HCT116 (cell line): ENCODE results near the gene E2F6. TPM values are rescaled to one million over a fixed set of nuclear protein-coding genes. Genes with fewer than 3 reads are reported as not detected.

Experiments
- ATAC-seq: fragments of 200-7000 bp; cut with Tn5 transposase; 2 replicates; pipeline ENCODE4 v1.9.1; 2020; ENCODE audit warnings: mild to moderate bottlenecking, moderate library complexity
- BruUV-seq: library from RNA; stranded (reverse); fragments of 400-500 nt; replicated peaks from 2 replicates; lab custom pipeline; 2021; lab: Mats Ljungman, UMichigan
- CTCF ChIA-PET: fragments of 300-600 bp; sonication (Branson Sonifier 250); formaldehyde crosslinking; loops from one replicate; lab custom pipeline; 2021; ENCODE audit warnings: antibody characterized with exemption; lab: Charles Lee
- POLR2A ChIA-PET: fragments of 300-600, 350-600 bp; sonication (Branson Sonifier 250); formaldehyde crosslinking; loops from one replicate; lab custom pipeline; 2021; ENCODE audit warnings: antibody characterized with exemption; lab: Charles Lee
- RAD21 ChIA-PET, 2 experiments: fragments of 300-600 bp; sonication (Branson Sonifier 250); formaldehyde crosslinking; loops; one replicate each; lab custom pipeline; 2023; ENCODE audit warnings: low total read pairs in 2 of 2; ENCODE audit not compliant: uncharacterized antibody in 2 of 2, unreplicated experiment in 2 of 2, low non-redundant PET in 1 of 2; lab: Charles Lee
- DNase-seq: peaks from one replicate; pipeline ENCODE4 v3.0.0-alpha.2; 2010; ENCODE audit warnings: low read depth, low spot score
- H2AFZ ChIP-seq: fragments of 200-600 bp; shearing (Covaris generic), sonication (generic); 2 replicates; pipeline ENCODE4 v1.6.1; 2017; ENCODE audit warnings: low read depth, mixed run types, mixed read lengths, antibody characterized with exemption, low read length; ENCODE audit not compliant: poor library complexity, severe bottlenecking
- H3K27ac ChIP-seq: 2 replicates; pipeline ENCODE4 v1.5.1; 2012; ENCODE audit warnings: low read depth, low read length
- H3K27me3 ChIP-seq: fragments of 200-600 bp; sonication (generic); 2 replicates; pipeline ENCODE4 v1.6.1; 2016; ENCODE audit warnings: mixed run types, low read length, mixed read lengths; ENCODE audit not compliant: insufficient read depth
- H3K36me3 ChIP-seq, 2 experiments: fragments of 200-500 bp in 1 of 2; fragments of 200-600 bp in 1 of 2; sonication (Bioruptor generic) in 1 of 2; sonication (generic) in 1 of 2; 2 replicates each; pipeline versions ENCODE4 v1.5.1 to v1.6.1; 2014 to 2016; ENCODE audit warnings: low read length in 2 of 2, inconsistent platforms in 1 of 2, mixed read lengths in 1 of 2, mixed run types in 1 of 2; ENCODE audit not compliant: insufficient read depth in 2 of 2, control insufficient read depth in 1 of 2
- H3K4me1 ChIP-seq, 2 experiments: fragments of 200-600 bp in 1 of 2; sonication (generic) in 1 of 2; 2 replicates each; pipeline versions ENCODE4 v1.5.1 to v1.6.1; 2012 to 2017; ENCODE audit warnings: low read length in 2 of 2, inconsistent platforms in 1 of 2, mild to moderate bottlenecking in 1 of 2, mixed read lengths in 1 of 2, mixed run types in 1 of 2, moderate library complexity in 1 of 2; ENCODE audit not compliant: insufficient read depth in 2 of 2, control insufficient read depth in 1 of 2
- H3K4me2 ChIP-seq: fragments of 200-600 bp; sonication (generic); 2 replicates; pipeline ENCODE4 v1.6.1; 2017; ENCODE audit warnings: mixed run types, low read length, mixed read lengths
- H3K4me3 ChIP-seq, 2 experiments: fragments of 200-600 bp in 1 of 2; sonication (generic) in 1 of 2; replicated peaks in 1 of 2; 2 replicates each; pipeline ENCODE4 v1.5.1; 2011 to 2016; ENCODE audit warnings: low read length in 2 of 2, control low read depth in 1 of 2, low read depth in 1 of 2, mild to moderate bottlenecking in 1 of 2, mixed read lengths in 1 of 2, mixed run types in 1 of 2
- H3K79me2 ChIP-seq: fragments of 200-600 bp; sonication (generic); 2 replicates; pipeline ENCODE4 v1.6.1; 2017; ENCODE audit warnings: mild to moderate bottlenecking, mixed run types, low read length, moderate library complexity, mixed read lengths; ENCODE audit not compliant: insufficient read depth
- H3K9ac ChIP-seq: fragments of 200-600 bp; sonication (generic); 2 replicates; pipeline ENCODE4 v1.6.1; 2016; ENCODE audit warnings: low read length, mixed read lengths
- H3K9me2 ChIP-seq: fragments of 200-600 bp; sonication (generic), shearing (Covaris generic); 2 replicates; pipeline ENCODE4 v1.6.1; 2017; ENCODE audit warnings: mixed run types, mild to moderate bottlenecking, moderate library complexity; ENCODE audit not compliant: insufficient read depth
- H3K9me3 ChIP-seq, 2 experiments: fragments of 200-500 bp in 1 of 2; fragments of 200-600 bp in 1 of 2; sonication (Bioruptor generic) in 1 of 2; sonication (generic) in 1 of 2; 2 replicates each; pipeline ENCODE4 v1.6.1; 2014 to 2017; ENCODE audit warnings: low read length in 2 of 2, mixed read lengths in 2 of 2, inconsistent platforms in 1 of 2, low read depth in 1 of 2, mild to moderate bottlenecking in 1 of 2, mixed run types in 1 of 2, moderate library complexity in 1 of 2; ENCODE audit not compliant: control insufficient read depth in 1 of 2, insufficient read depth in 1 of 2
- H4K20me1 ChIP-seq: fragments of 200-600 bp; sonication (generic), shearing (Covaris generic); 2 replicates; pipeline ENCODE4 v1.6.1; 2017; ENCODE audit warnings: mixed run types, mild to moderate bottlenecking, moderate library complexity; ENCODE audit not compliant: insufficient read depth
- CTCF ChIP-seq, 3 experiments: fragments of 200-600 bp in 1 of 3; sonication (generic) in 1 of 3; IDR thresholded peaks in 2 of 3; conservative IDR thresholded peaks in 1 of 3; 2 replicates each; pipeline ENCODE4 v1.5.1; 2012 to 2017; ENCODE audit warnings: low read depth in 2 of 3, low read length in 2 of 3, antibody characterized with exemption in 1 of 3, borderline replicate concordance in 1 of 3, control low read depth in 1 of 3, mild to moderate bottlenecking in 1 of 3, mixed read lengths in 1 of 3, mixed run types in 1 of 3, moderate library complexity in 1 of 3; ENCODE audit not compliant: insufficient read depth in 1 of 3
- EZH2phosphoT487 ChIP-seq: fragments of 200-600 bp; IDR thresholded peaks from 2 replicates; pipeline ENCODE4 v1.6.1; 2018; ENCODE audit warnings: antibody characterized with exemption, borderline replicate concordance
- FOSL1 ChIP-seq: IDR thresholded peaks from 2 replicates; pipeline ENCODE4 v1.6.1; 2012; ENCODE audit warnings: low read depth
- MAX ChIP-seq: IDR thresholded peaks from 2 replicates; pipeline ENCODE4 v1.6.1; 2012
- RAD21 ChIP-seq: IDR thresholded peaks from 2 replicates; pipeline ENCODE4 v1.6.1; 2012; ENCODE audit warnings: low read depth, mild to moderate bottlenecking
- TCF7L2 ChIP-seq: IDR thresholded peaks from 2 replicates; pipeline ENCODE4 v1.7.0; 2011; ENCODE audit warnings: borderline replicate concordance, inconsistent platforms; ENCODE audit not compliant: insufficient read depth, insufficient read length; ENCODE audit errors: extremely low read depth
- ZFX ChIP-seq: fragments of 450-650 bp; IDR thresholded peaks from 2 replicates; pipeline ENCODE4 v1.6.1; 2017
- intact Hi-C: fragments of 100-400 bp; cut with micrococcal nuclease; formaldehyde crosslinking; loops from 2 replicates; pipeline ENCODE4 v1.10.0; 2022
- total RNA-seq: library from RNA; stranded (reverse); gene quantifications from one replicate; pipeline ENCODE4 v1.2.1, GENCODE V29; 2021; ENCODE audit not compliant: unreplicated experiment
- TF ChIP-seq, protein P1 (sequence below): IDR thresholded peaks from 2 replicates; pipeline ENCODE4 v1.6.1; 2011; ENCODE audit warnings: mild to moderate bottlenecking, low read length, moderate library complexity; ENCODE audit not compliant: insufficient replicate concordance; ENCODE audit errors: extremely low read depth

E2F6 gene
- total RNA-seq, 1 experiment from 2014 or later: 22.8 TPM

- intact Hi-C loops: loop anchor here (1.0 to 10.0 kb wide), 3 partner anchors 212 to 612 kb away; no protein-coding TSS in a partner anchor
- POLR2A ChIA-PET: no interaction called here
- peak; percentile 82 for ATAC-seq
- peak; percentile 59 to 88 (median 70); a peak in 5 of 6 replicates for TF ChIP-seq CTCF (IDR thresholded peaks at IDR 0.05 in 2 of 3, conservative IDR thresholded peaks at IDR 0.05 in 1 of 3; ENCODE audit: borderline replicate concordance in 1 of 3, insufficient read depth in 1 of 3, low read depth in 2 of 3, low read length in 2 of 3)
- TF ChIP-seq ZFX: no peak
- peak; percentile 76 for TF ChIP-seq RAD21
- H3K36me3 ChIP-seq: peaks cover 29 to 73% of the 10 kb centered on the region in 2 experiments
- RAD21 ChIA-PET: interaction anchor here (0.8 to 1.0 kb wide), 2 partner anchors 314 kb away, joined by 4 to 7 read pairs; a partner anchor contains a TSS
- H3K27me3 ChIP-seq: no peaks in the 10 kb centered on the region
- H3K9me3 ChIP-seq: no peaks in the 10 kb centered on the region; a peak in 1 of 4 replicates
- H4K20me1 ChIP-seq: peaks cover 9% of the 10 kb centered on the region; the same call in 1 of the 2 replicates
- H2AFZ ChIP-seq: no peak overlapping the region
- CTCF ChIA-PET: interaction anchor here (1.0 to 2.0 kb wide), 7 partner anchors 17 to 322 kb away, joined by 3 to 25 read pairs (median 3); a partner anchor contains a TSS
- H3K79me2 ChIP-seq: peaks cover 28% of the 10 kb centered on the region
- BruUV-seq: no TSS peak
- peak; percentile 22 for DNase-seq
- no peaks in the 10 kb centered on the region for H3K9me2 ChIP-seq
- H3K4me3 ChIP-seq: no peak overlapping the region
- H3K9ac ChIP-seq: no peak overlapping the region
- no peak overlapping the region for H3K27ac ChIP-seq
- H3K4me2 ChIP-seq: no peak overlapping the region
- no peaks in the 10 kb centered on the region for H3K4me1 ChIP-seq
Observed at GRCh38 chr2:11446733-11447248, 19.2 kb downstream of the E2F6 start.

GRCh38 chr2:11444737-11445136, 21.2 kb downstream of the E2F6 start:
- ChIA-PET RAD21 (no interaction called here), POLR2A (no interaction called here), CTCF (interaction anchor here (1.6 kb wide), 1 partner anchor 312 kb away, joined by 4 read pairs; a partner anchor contains a TSS)
- Histone ChIP-seq H4K20me1 (peaks cover 9% of the 10 kb centered on the region; the same call in 1 of the 2 replicates), H3K9me2 (no peaks in the 10 kb centered on the region), H3K36me3 (peaks cover 17 to 64% of the 10 kb centered on the region in 2 experiments; a peak in 2 of 4 replicates), H3K79me2 (peaks cover 15% of the 10 kb centered on the region), H3K4me1 (no peaks in the 10 kb centered on the region), H3K4me2 (no peak overlapping the region), H3K4me3 (no peak overlapping the region), H3K27ac (no peak overlapping the region), H3K9me3 (no peaks in the 10 kb centered on the region; a peak in 1 of 4 replicates), H3K9ac (no peak overlapping the region), H3K27me3 (no peaks in the 10 kb centered on the region), H2AFZ (no peak overlapping the region)
- DNase-seq (no peak), ATAC-seq (no peak)
- BruUV-seq: TSS peak; percentile 5
- intact Hi-C loops: loop anchor here (10.0 kb wide), 1 partner anchor 610 kb away; no protein-coding TSS in a partner anchor
- no peak for TF ChIP-seq EZH2phosphoT487
- no peak for TF ChIP-seq FOSL1
- TF ChIP-seq TCF7L2: no peak
- TF ChIP-seq MAX: no peak
- TF ChIP-seq CTCF (IDR thresholded peaks at IDR 0.05 in 2 of 3, conservative IDR thresholded peaks at IDR 0.05 in 1 of 3; ENCODE audit: borderline replicate concordance in 1 of 3, insufficient read depth in 1 of 3, low read depth in 2 of 3, low read length in 2 of 3): no peak
- TF ChIP-seq, protein P1, sequence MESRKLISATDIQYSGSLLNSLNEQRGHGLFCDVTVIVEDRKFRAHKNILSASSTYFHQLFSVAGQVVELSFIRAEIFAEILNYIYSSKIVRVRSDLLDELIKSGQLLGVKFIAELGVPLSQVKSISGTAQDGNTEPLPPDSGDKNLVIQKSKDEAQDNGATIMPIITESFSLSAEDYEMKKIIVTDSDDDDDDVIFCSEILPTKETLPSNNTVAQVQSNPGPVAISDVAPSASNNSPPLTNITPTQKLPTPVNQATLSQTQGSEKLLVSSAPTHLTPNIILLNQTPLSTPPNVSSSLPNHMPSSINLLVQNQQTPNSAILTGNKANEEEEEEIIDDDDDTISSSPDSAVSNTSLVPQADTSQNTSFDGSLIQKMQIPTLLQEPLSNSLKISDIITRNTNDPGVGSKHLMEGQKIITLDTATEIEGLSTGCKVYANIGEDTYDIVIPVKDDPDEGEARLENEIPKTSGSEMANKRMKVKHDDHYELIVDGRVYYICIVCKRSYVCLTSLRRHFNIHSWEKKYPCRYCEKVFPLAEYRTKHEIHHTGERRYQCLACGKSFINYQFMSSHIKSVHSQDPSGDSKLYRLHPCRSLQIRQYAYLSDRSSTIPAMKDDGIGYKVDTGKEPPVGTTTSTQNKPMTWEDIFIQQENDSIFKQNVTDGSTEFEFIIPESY: no peak
